K562 (cell line): ENCODE results near the gene SULT2A1. TPM values are rescaled to one million over a fixed set of nuclear protein-coding genes. Genes with fewer than 3 reads are reported as not detected.

Experiments
- CBFA2T3 ChIP-seq: fragments of 450-650 bp; IDR thresholded peaks from 2 replicates; pipeline ENCODE4 v1.6.1; 2017
- CBX2 ChIP-seq: fragments of 200-600 bp; sonication (generic); IDR thresholded peaks from one replicate; pipeline ENCODE4 v1.6.1; 2012; ENCODE audit warnings: mild to moderate bottlenecking, low read length, inconsistent platforms; ENCODE audit not compliant: insufficient read depth, poor library complexity, severe bottlenecking
- CC2D1A ChIP-seq: fragments of 450-650 bp; IDR thresholded peaks from 2 replicates; pipeline ENCODE4 v1.6.1; 2017; ENCODE audit warnings: mild to moderate bottlenecking
- CCAR2 ChIP-seq: fragments of 200-400 bp; formaldehyde crosslinking; IDR thresholded peaks from 2 replicates; pipeline ENCODE4 v1.6.1; 2017; ENCODE audit warnings: mild to moderate bottlenecking, low read depth, low read length
- CGGBP1 ChIP-seq: fragments of 250-450 bp; sonication (Bioruptor Pico); IDR thresholded peaks from 2 replicates; pipeline ENCODE4 v1.9.0; 2021; ENCODE audit warnings: mild to moderate bottlenecking
- HLTF ChIP-seq: fragments of 450-650 bp; IDR thresholded peaks from 2 replicates; pipeline ENCODE4 v1.6.1; 2016
- HMGN3 ChIP-seq: IDR thresholded peaks from 2 replicates; pipeline ENCODE4 v1.6.1; 2011; ENCODE audit warnings: borderline replicate concordance, low read depth, mild to moderate bottlenecking, mixed read lengths, low read length; ENCODE audit not compliant: insufficient read length; ENCODE audit errors: extremely low read depth
- MAX ChIP-seq: sonication (generic); formaldehyde crosslinking; IDR thresholded peaks from 2 replicates; pipeline ENCODE4 v1.9.0; 2022; ENCODE audit warnings: mild to moderate bottlenecking, missing genetic modification reagents
- NKRF ChIP-seq: fragments of 450-650 bp; IDR thresholded peaks from 2 replicates; pipeline ENCODE4 v1.6.1; 2016; ENCODE audit warnings: borderline replicate concordance
- PTBP1 ChIP-seq: fragments of 200-400 bp; formaldehyde crosslinking; IDR thresholded peaks from 2 replicates; pipeline ENCODE4 v1.6.1; 2017; ENCODE audit warnings: low read depth, low read length
- RERE ChIP-seq: sonication (generic); formaldehyde crosslinking; IDR thresholded peaks from 2 replicates; pipeline ENCODE4 v1.8.0; 2023; ENCODE audit warnings: missing genetic modification reagents, mild to moderate bottlenecking, borderline replicate concordance
- TAF7 ChIP-seq: fragments of 450-650 bp; IDR thresholded peaks from 2 replicates; pipeline ENCODE4 v1.6.1; 2016; ENCODE audit warnings: missing genetic modification characterization, missing compliant biosample characterization
- TAL1 ChIP-seq: fragments of 450-650 bp; IDR thresholded peaks from 2 replicates; pipeline ENCODE4 v1.6.1; 2016; ENCODE audit warnings: mild to moderate bottlenecking
- TARDBP ChIP-seq: fragments of 450-650 bp; IDR thresholded peaks from 2 replicates; pipeline ENCODE4 v1.6.1; 2016
- ZMIZ1 ChIP-seq, 2 experiments: fragments of 150-350 bp in 1 of 2; IDR thresholded peaks; 2 replicates each; pipeline ENCODE4 v1.6.1; 2012 to 2016; ENCODE audit warnings: low read depth in 2 of 2, low read length in 2 of 2, mild to moderate bottlenecking in 1 of 2, moderate library complexity in 1 of 2
- ZNF239 ChIP-seq: fragments of 250-450 bp; sonication (Bioruptor Pico); IDR thresholded peaks from 2 replicates; pipeline ENCODE4 v1.4.0; 2020; ENCODE audit warnings: mild to moderate bottlenecking
- ZNF24 ChIP-seq: fragments of 450-650 bp; IDR thresholded peaks from 2 replicates; pipeline ENCODE4 v1.6.1; 2016
- polyA plus RNA-seq, 8 experiments: library from polyadenylated mRNA; depleted of rRNA in 4 of 8; stranded (reverse) in 5 of 8; unstranded in 3 of 8; fragments of >200 nt; fragmentation: Nextera tagmentation in 2 of 8; fragmentation: Illumina TruSeq in 1 of 8; extraction: Ambion mirVana in 2 of 8; extraction: Trizol in 1 of 8; gene quantifications; 2 replicates each; pipeline versions ENCODE4 v1.2.1 to v1.2.3, GENCODE V29; 2011 to 2014; ENCODE audit warnings: inconsistent platforms in 1 of 8, missing spikeins in 1 of 8
- total RNA-seq, 7 experiments: library from RNA; depleted of rRNA in 6 of 7; stranded (reverse); fragments of >200 nt in 6 of 7; fragmentation: Illumina TruSeq in 2 of 7; extraction: Trizol in 2 of 7; gene quantifications; 2 replicates each; pipeline versions ENCODE4 v1.2.1 to v1.2.3, GENCODE V29; 2011 to 2021; ENCODE audit warnings: low replicate concordance in 1 of 7

Gene SULT2A1
- total and polyA plus RNA-seq, 9 of the 15 experiments (the other 6 are each of a cell fraction or from before 2014, with no cell fraction given), result 0.03 to 0.25 (median 0.07) TPM; not detected in 4

GRCh38 chr19:47891923-47892666 is 6.0 kb upstream of the SULT2A1 start (continued):
- TF ChIP-seq NKRF (no peak), ZNF239 (peak; percentile 60; the same call in 1 of the 2 replicates), ZNF24 (peak; percentile 73), HMGN3 (peak; percentile 97), CC2D1A (peak; percentile 99), TARDBP (peak; percentile 93), PTBP1 (no peak), HLTF (peak; percentile 96), TAF7 (tag) (peak; percentile 76; the same call in 1 of the 2 replicates), CGGBP1 (CRISPR knock-in tag) (peak; percentile 83; the same call in 1 of the 2 replicates), ZMIZ1 (IDR thresholded peaks at IDR 0.05; ENCODE audit: low read depth in 2 of 2, low read length in 2 of 2) (peak in 1 of 2 experiments; percentile 98; a peak in 2 of 4 replicates), CBFA2T3 (peak; percentile 100), TAL1 (peak; percentile 100), RERE (CRISPR knock-in tag) (peak; percentile 7; the same call in 1 of the 2 replicates), MAX (CRISPR knock-in tag) (peak; percentile 65), CBX2 (no peak), CCAR2 (no peak)
